NCI-H1694 (cell line): Measurements from ENCODE around the gene IRF4.
"Not testable (repeated sequence)": the region's sequence is repeated elsewhere in the genome, so short reads cannot be mapped to it uniquely, and the experiment has no call there.

ENCODE experiments used
- DNase-seq: peaks from one replicate; lab custom pipeline; 2025; lab: John Stamatoyannopoulos, UW

IRF4 gene

GRCh38 chr6:366389-367297, 24.9 kb upstream of the IRF4 start:
- DNase-seq, result no peak

DNA sequence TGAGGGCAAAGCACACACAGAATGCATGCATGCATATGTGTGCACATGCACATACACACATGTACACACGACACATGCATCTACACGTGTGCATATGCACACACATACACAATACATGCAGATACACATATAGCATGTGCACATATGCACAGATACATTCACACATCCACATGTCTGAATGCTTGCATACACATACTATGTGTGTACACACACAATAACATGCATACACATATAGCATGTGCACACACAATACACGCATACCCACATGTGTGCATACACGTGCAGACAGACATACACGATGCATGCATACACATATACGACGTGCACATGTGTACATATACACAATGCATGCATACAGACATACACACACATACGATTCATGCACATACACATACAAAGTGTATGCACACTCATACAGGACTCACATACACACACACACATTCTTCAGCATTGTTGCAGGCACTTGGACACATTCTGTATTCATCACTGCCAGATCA, 24.2 kb upstream of the IRF4 start:
- DNase-seq, result no peak

GRCh38 chr6:367891-368630, 23.5 kb upstream of the IRF4 start:
- DNase-seq, result no peak

DNA sequence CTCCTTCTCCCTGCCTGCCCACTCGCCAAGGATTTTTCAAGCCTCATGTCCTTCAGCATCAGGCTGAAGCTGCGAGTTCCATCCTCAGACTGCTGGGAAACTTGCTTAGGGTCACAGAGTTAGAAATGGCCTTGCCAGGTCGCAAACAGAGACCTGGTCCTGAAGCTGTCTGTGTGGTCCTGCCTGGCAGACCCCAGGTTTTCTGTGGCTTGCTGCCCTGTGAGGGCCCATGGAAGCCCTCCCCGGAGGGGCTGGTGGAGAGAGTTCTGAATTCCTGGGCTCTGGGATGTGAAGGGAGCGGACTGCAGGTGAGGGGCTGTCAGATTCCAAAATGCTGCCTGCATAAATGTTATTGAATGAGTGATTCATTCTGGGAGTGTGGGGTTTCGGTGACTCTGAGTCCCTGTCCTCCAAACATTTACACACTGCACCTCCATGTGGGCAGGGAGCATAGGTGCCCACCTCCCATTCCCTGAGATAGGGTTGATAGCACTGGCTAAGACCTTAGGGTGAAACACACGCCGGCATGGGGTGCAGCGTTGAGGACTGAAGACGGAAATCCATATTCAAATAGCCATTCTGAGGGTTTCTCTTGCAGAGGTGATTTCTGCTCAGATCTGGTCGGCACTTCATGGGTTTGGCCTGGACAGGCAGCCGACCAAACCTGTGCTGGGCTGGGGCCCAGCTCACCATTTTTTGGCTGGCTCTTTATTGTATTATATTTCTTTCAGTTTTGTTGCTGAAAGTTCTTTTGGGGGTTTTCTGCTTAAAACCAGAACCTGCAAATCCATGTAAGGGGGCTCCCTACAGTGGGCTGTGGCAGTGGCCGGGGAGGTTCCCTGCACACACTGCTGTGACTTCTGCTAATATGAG, 21.8 kb upstream of the IRF4 start:
- no peak for DNase-seq

DNA sequence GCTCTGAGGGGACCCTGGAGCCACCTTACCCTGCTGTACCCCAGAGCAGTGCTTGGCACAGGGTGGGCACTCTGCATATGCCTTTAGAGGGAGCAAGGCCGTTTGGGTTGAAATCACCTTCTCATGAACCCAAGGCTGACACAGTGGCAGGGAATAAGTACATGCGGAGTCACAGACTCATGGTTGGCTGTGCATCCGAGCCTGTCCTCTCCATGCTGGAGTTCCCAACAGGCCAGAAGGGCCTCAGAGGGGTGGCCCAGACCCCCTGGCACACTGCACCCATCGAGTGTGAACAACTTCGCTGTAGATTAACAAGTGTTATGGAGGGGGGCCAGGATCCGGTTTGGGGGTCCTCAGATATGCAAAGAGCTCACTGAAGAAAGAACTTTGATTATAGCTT, 21.0 kb upstream of the IRF4 start:
- no peak for DNase-seq

GRCh38 chr6:371851-372250, 19.7 kb upstream of the IRF4 start:
- not testable (repeated sequence) for DNase-seq

DNA sequence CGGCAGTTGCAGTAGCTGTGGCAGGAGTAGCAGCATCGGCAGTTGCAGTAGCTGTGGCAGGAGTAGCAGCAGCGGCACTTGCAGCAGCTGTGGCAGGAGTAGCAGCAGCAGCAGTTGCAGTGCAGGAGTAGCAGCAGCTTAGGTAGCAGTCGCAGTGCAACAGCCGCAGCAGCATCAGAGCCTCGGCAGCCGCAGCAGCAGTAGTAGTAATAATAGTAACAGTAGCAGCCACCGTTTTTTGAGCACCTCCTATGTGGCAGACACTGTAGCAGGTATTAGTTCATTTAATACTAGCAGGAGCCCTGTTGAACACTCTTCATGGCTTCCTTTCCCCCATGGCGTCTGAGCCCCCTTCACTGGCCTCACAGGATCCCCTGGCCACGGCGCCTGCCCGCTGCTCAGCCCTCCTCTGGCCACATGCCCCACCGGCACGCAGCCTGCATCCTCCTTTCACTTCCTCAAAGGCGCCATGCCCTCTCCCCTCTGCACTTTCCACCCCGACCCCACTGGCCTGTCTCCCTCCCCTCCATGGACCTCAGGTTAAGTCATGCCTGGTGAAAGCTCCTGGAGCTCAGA, 19.1 kb upstream of the IRF4 start:
- no peak for DNase-seq

- no peak for DNase-seq
Measured at GRCh38 chr6:373031-373430, 18.5 kb upstream of the IRF4 start.

- DNase-seq, result no peak
Measured at GRCh38 chr6:373773-374724, 17.5 kb upstream of the IRF4 start.

GRCh38 chr6:374956-375355, 16.6 kb upstream of the IRF4 start:
- DNase-seq, result no peak

GRCh38 chr6:376827-377640, 14.5 kb upstream of the IRF4 start:
- DNase-seq, result no peak

DNA sequence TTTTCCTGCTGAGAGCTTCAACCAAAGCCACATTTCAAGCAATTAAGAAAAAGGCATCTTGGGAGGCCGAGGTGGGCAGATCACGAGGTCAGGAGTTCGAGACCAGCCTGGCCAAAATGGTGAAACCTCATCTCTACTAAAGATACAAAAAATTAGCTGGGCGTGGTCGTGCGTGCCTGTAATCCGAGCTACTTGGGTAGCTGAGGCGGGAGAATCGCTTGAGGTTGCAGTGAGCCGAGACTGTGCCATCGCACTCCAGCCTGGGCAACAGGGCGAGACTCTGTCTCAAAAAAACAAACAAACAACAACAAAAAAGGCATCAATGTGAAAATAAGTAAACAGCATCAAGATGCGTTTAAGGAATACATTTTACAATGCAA, 13.9 kb upstream of the IRF4 start:
- not testable (repeated sequence) for DNase-seq

DNA sequence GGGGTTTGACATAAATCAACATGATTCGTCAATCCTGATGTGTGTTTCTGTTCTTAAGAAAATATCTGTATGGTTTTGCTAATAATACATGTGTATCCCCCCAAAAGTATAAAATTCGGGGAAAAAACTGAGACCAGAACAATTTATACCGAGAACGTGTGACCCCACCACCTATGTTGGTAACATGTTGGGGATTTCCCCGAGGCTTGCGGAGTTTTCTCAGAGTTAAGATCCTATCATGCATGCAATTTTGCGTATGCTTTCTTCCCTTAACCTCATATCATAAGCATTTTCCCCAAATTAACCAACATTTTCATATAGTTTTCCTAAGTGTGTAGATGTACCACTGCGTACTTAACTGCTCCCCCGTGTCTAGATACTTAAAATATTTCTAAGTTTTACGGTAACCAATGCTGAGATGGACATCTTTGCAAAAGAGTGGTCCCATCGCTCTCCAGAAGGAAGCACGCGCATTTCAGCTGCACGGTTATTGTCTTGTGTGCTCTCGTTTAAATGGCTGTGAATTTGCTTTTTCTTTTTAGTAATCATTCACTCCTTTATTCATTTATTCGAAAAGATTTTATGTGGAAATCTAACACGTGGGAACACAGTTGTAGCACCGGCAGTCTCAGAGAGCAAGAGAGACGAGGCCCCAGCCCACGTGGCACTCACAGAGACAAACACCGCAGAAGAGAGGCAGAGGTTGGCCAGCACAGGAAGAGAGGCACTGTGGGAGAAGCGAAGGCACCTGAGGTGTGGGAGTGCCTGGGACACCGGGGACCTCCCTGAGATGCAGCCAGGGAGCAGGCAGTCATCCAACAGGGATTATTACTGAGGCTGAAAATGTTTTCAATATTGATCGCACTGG, 13.2 kb upstream of the IRF4 start:
- DNase-seq, result no peak

DNA sequence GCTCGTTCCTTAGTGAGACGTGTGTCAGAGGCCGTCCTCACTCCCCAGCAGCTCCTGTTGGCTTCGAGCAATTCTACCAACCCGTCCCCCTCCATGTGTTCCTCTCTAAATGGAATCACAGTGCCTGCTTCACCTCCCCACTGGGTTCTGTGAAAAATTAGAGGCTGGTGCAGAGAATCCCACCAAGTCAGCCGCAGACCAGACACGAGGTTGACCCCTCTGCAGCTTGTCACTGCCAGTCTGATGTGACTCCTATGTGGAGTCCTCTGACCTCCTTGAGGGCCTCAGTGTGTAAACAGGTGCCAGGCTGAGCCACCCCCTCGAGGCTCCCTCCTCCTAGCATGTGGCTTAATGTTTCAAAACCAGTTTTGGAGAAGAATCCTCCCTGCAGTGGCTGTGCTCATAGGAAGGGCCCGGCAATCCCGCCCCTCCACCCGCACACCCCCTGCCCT, 12.6 kb upstream of the IRF4 start:
- DNase-seq, result no peak

DNA sequence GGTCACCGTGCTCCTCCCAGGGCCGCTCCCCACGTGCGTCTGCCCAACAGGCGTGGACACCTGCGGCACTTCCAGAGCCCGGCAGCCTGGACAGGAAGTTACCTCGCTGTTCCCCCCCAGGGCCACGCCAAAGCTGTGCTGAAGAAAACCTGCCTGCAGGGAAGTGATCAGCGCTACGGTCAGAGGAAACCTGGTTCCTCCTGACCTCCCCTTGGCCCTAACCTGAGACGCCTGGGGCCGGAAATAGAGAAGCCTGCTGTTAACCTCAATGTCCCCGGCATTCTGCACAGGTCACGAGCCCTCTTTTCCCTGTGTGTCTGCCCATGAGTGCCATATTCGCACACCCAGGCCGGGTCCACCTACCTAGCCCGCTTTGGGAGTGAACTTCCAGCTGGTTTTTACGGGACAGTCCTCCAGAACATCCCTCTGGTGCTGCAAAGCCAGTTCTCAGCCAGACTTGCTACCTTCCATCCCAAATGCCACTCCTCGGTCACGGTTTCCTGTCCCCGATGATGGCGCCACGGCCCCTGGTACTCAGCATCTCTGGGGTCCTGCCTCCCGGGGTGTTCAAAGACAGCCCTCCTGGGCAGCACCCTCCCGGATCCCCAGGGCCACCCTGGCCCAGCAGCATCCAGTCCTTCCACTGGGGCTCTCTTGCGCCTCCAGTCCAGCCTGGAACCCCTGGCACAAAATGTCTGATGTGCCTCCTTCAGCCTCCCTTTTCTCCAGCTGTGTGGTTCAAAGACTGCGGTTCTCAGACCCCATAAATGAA, 12.0 kb upstream of the IRF4 start:
- DNase-seq, result no peak

DNA sequence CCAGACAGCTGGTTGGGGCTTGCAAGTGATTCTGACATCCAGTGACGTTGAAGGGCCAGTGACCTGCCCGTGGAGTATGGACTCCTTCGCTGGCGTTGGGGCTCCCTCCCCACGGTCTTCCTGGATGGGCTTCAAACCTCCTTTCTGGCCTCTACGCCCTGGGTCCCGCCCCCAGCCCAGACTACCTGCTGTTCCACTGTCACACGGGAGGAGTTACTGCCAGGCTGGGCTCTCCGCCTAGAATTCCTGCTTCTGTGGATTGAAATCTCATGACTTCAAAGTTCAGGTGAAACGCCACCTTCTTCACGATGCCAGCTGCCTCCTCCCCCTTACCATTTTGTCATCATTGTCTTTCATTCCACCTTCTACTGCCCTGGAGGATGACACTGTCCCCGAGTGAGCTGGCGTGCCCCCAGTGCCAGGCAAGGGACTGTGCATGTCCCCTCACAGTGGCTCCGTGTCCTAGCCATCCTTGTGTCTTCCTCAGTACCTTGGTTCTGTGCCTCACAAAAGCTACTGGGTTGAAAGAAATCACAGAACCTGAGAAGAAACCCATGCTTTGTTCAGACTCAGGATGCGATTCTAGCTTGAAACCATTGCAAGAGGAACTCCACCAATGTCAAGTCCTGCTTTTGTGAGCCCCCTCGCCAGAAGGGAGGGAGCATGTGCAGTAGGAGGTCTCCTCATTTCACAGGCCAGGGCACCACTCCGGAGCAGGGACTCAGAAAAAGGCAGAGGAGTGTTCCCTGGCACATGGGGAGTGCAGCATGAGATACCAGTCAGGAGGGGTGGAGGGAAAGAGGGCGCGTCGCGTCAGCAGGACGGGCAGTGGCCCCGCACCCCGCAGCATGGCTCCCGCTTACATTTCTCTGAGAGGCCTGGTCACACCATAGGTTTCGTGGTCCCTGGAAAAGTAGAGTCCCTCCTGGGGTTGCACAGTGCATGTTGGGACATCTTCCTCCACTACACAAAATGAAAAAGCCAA, 11.0 kb upstream of the IRF4 start:
- DNase-seq, result no peak
